ENCODE measurements around the gene ACAT1. TPM values are rescaled to one million over a fixed set of nuclear protein-coding genes. Genes with fewer than 3 reads are reported as not detected.
A peak's percentile ranks its signal among the peaks of the same experiment; 100 is the strongest.

The ACAT1 gene
- total RNA-seq, result 10 to 100 TPM; 47.6 to 94.4 (median 85.2) TPM

- TF ChIP-seq CTCF (IDR thresholded peaks at IDR 0.05) (peak; percentile 43 to 78 (median 58)), POLR2A (IDR thresholded peaks at IDR 0.05) (peak in 3 of 4 donors; percentile 41 to 92 (median 92))
- intact Hi-C loops (cut with DNase I), result no loop called here
- Histone ChIP-seq H3K36me3 (no peaks in the 10 kb centered on the region), H3K4me3 (peak within 1 kb of the TSS; percentile 65 to 92 (median 80)), H3K27me3 (no peaks in the 10 kb centered on the region), H3K4me1 (peaks cover 9 to 49% (median 20%) of the 10 kb centered on the region in 3 donors), H3K27ac (peak within 1 kb of the TSS; percentile 87 to 96 (median 92)), H3K9me3 (no peaks in the 10 kb centered on the region)
- DNase-seq, result peak; percentile 61
- WGBS, 2 donors, result 0 to 1% methylated on average over 22 of the region's 73 CpGs
Observed at GRCh38 chr11:108121274-108122155, at the start of gene ACAT1. TSS of gene ACAT1 (plus strand) at chr11:108121567. CDS start at chr11:108121607, 40 bp downstream.

- peaks cover 4 to 71% (median 5%) of the 10 kb centered on the region in 3 donors for H3K36me3 ChIP-seq
- TF ChIP-seq POLR2A (IDR thresholded peaks at IDR 0.05) (no peak), CTCF (IDR thresholded peaks at IDR 0.05) (no peak)
Observed at GRCh38 chr11:108084811-108085210, 36.6 kb upstream of the ACAT1 start.

GRCh38 chr11:108085672-108086071, 35.7 kb upstream of the ACAT1 start:
- no peak for TF ChIP-seq POLR2A (IDR thresholded peaks at IDR 0.05)
- TF ChIP-seq CTCF (IDR thresholded peaks at IDR 0.05), result no peak
- 95 to 100% methylated on average over 2 of the region's 2 CpGs for WGBS, 2 donors
- DNase-seq, result no peak

More at GRCh38 chr11:108084811-108085210, 36.6 kb upstream of the ACAT1 start:
- intact Hi-C loops (cut with DNase I), result no loop called here
- Histone ChIP-seq H3K4me1 (no peaks in the 10 kb centered on the region), H3K27ac (no peak overlapping the region), H3K4me3 (no peak overlapping the region), H3K9me3 (no peaks in the 10 kb centered on the region), H3K27me3 (no peaks in the 10 kb centered on the region)
- DNase-seq, result no peak
- WGBS, 2 donors, result 74 to 83% methylated on average over 1 of the region's 1 CpG

GRCh38 chr11:108092134-108092533, 29.2 kb upstream of the ACAT1 start:
- WGBS, 2 donors, result 45 to 47% methylated on average over 2 of the region's 2 CpGs
- H3K27ac ChIP-seq, result no peak overlapping the region
- no peak overlapping the region for H3K4me3 ChIP-seq
- peaks cover 0 to 79% (median 0%) of the 10 kb centered on the region in 3 donors for H3K36me3 ChIP-seq
- DNase-seq, result no peak
- H3K27me3 ChIP-seq, result no peaks in the 10 kb centered on the region
- H3K9me3 ChIP-seq, result no peaks in the 10 kb centered on the region
- H3K4me1 ChIP-seq, result no peaks in the 10 kb centered on the region
- intact Hi-C loops (cut with DNase I), result no loop called here
- TF ChIP-seq CTCF (IDR thresholded peaks at IDR 0.05), result no peak
- TF ChIP-seq POLR2A (IDR thresholded peaks at IDR 0.05), result no peak

More at GRCh38 chr11:108085672-108086071, 35.7 kb upstream of the ACAT1 start:
- H3K9me3 ChIP-seq, result no peaks in the 10 kb centered on the region
- peaks cover 4 to 71% (median 5%) of the 10 kb centered on the region in 3 donors for H3K36me3 ChIP-seq
- H3K4me1 ChIP-seq, result no peaks in the 10 kb centered on the region
- intact Hi-C loops (cut with DNase I), result no loop called here
- no peak overlapping the region for H3K27ac ChIP-seq
- no peak overlapping the region for H3K4me3 ChIP-seq
- no peaks in the 10 kb centered on the region for H3K27me3 ChIP-seq

Measured in esophagus squamous epithelium (tissue), 5 donors.